Stimulated activated memory B cell treated with anti-CD40 and anti-IgM and Interleukin-4, amounts not matched to agents 10 μg/mL and 1 μg/mL and 100 μg/mL, for 72 hours (primary cell): ENCODE results near the gene VCX3A.
"Not testable (repeated sequence)": the region's sequence is repeated elsewhere in the genome, so short reads cannot be mapped to it uniquely, and the experiment has no call there.

Experiments used
- ATAC-seq: fragments of 150-1000 bp; cut with Tn5 transposase; 2 replicates; pipeline ENCODE4 v1.10.0; 2021
- H3K27ac Mint-ChIP-seq: one replicate; pipeline ENCODE4 v1.8.0; 2022; ENCODE audit warnings: mild to moderate bottlenecking, mixed read lengths
- H3K27me3 Mint-ChIP-seq: one replicate; pipeline ENCODE4 v1.8.0; 2022; ENCODE audit warnings: mixed read lengths
- H3K36me3 Mint-ChIP-seq: one replicate; pipeline ENCODE4 v1.8.0; 2022; ENCODE audit warnings: mixed read lengths
- H3K4me1 Mint-ChIP-seq: one replicate; pipeline ENCODE4 v1.8.0; 2022; ENCODE audit warnings: mixed read lengths
- H3K4me3 Mint-ChIP-seq: one replicate; pipeline ENCODE4 v1.8.0; 2022; ENCODE audit warnings: mild to moderate bottlenecking, moderate library complexity, mixed read lengths
- H3K9me3 Mint-ChIP-seq: one replicate; pipeline ENCODE4 v1.8.0; 2022; ENCODE audit warnings: mixed read lengths

VCX3A gene

GRCh38 chrX:6535018-6535417, at the start of gene VCX3A:
VCX3A (minus strand) TSS chrX:6535118; CDS start chrX:6534497, 621 bp downstream.
- ATAC-seq, H3K9me3 Mint-ChIP-seq, H3K36me3 Mint-ChIP-seq, H3K27me3 Mint-ChIP-seq, H3K27ac Mint-ChIP-seq, H3K4me3 Mint-ChIP-seq, H3K4me1 Mint-ChIP-seq: not testable (repeated sequence)

GRCh38 chrX:6574762-6575161, 39.8 kb upstream of the VCX3A start:
- H3K9me3 Mint-ChIP-seq: no peaks in the 10 kb centered on the region
- no peaks in the 10 kb centered on the region for H3K4me1 Mint-ChIP-seq
- no peaks in the 10 kb centered on the region for H3K36me3 Mint-ChIP-seq
- no peak overlapping the region for H3K4me3 Mint-ChIP-seq
- no peaks in the 10 kb centered on the region for H3K27me3 Mint-ChIP-seq
- no peak overlapping the region for H3K27ac Mint-ChIP-seq
- ATAC-seq: no peak

GRCh38 chrX:6568031-6568430, 33.1 kb upstream of the VCX3A start:
- Mint-ChIP-seq H3K27ac (no peak overlapping the region), H3K27me3 (no peaks in the 10 kb centered on the region), H3K4me3 (no peak overlapping the region), H3K4me1 (peaks cover 3% of the 10 kb centered on the region), H3K36me3 (no peaks in the 10 kb centered on the region), H3K9me3 (peaks cover 12% of the 10 kb centered on the region)
- no peak for ATAC-seq

GRCh38 chrX:6558979-6559378, 24.1 kb upstream of the VCX3A start:
- peaks cover 15% of the 10 kb centered on the region for H3K9me3 Mint-ChIP-seq
- H3K27me3 Mint-ChIP-seq: no peaks in the 10 kb centered on the region
- no peak for ATAC-seq
- H3K4me1 Mint-ChIP-seq: peaks cover 7% of the 10 kb centered on the region
- H3K27ac Mint-ChIP-seq: no peak overlapping the region
- H3K4me3 Mint-ChIP-seq: no peak overlapping the region
- no peaks in the 10 kb centered on the region for H3K36me3 Mint-ChIP-seq

GRCh38 chrX:6557690-6558089, 22.8 kb upstream of the VCX3A start:
- Mint-ChIP-seq H3K4me1 (peaks cover under 1% of the 10 kb centered on the region), H3K36me3 (no peaks in the 10 kb centered on the region)
- ATAC-seq: no peak

GRCh38 chrX:6550999-6551398, 16.1 kb upstream of the VCX3A start:
- no peak for ATAC-seq
- peaks cover 4% of the 10 kb centered on the region for H3K9me3 Mint-ChIP-seq
- H3K4me3 Mint-ChIP-seq: no peak overlapping the region
- H3K27ac Mint-ChIP-seq: no peak overlapping the region
- H3K36me3 Mint-ChIP-seq: no peaks in the 10 kb centered on the region
- H3K27me3 Mint-ChIP-seq: no peaks in the 10 kb centered on the region
- H3K4me1 Mint-ChIP-seq: no peaks in the 10 kb centered on the region

More at GRCh38 chrX:6557690-6558089, 22.8 kb upstream of the VCX3A start:
- peaks cover 9% of the 10 kb centered on the region for H3K9me3 Mint-ChIP-seq
- no peak overlapping the region for H3K4me3 Mint-ChIP-seq
- H3K27me3 Mint-ChIP-seq: no peaks in the 10 kb centered on the region
- no peak overlapping the region for H3K27ac Mint-ChIP-seq

GRCh38 chrX:6545712-6546111, 10.8 kb upstream of the VCX3A start:
- ATAC-seq: no peak
- Mint-ChIP-seq H3K27ac (no peak overlapping the region), H3K4me1 (no peaks in the 10 kb centered on the region), H3K36me3 (no peaks in the 10 kb centered on the region), H3K27me3 (no peaks in the 10 kb centered on the region), H3K4me3 (no peak overlapping the region), H3K9me3 (peaks cover 3% of the 10 kb centered on the region)

- Mint-ChIP-seq H3K27me3 (no peaks in the 10 kb centered on the region), H3K4me1 (no peaks in the 10 kb centered on the region), H3K27ac (no peak overlapping the region), H3K4me3 (no peak overlapping the region), H3K36me3 (no peaks in the 10 kb centered on the region), H3K9me3 (peaks cover 6% of the 10 kb centered on the region)
- ATAC-seq: no peak
Observed at GRCh38 chrX:6526564-6527136, 8.3 kb downstream of the VCX3A start.

- no peak for ATAC-seq
- no peak overlapping the region for H3K27ac Mint-ChIP-seq
- no peaks in the 10 kb centered on the region for H3K36me3 Mint-ChIP-seq
- H3K4me3 Mint-ChIP-seq: no peak overlapping the region
- no peaks in the 10 kb centered on the region for H3K9me3 Mint-ChIP-seq
- H3K4me1 Mint-ChIP-seq: no peaks in the 10 kb centered on the region
- no peaks in the 10 kb centered on the region for H3K27me3 Mint-ChIP-seq
Observed at GRCh38 chrX:6517376-6517775, 17.5 kb downstream of the VCX3A start.

GRCh38 chrX:6506444-6506843, 28.5 kb downstream of the VCX3A start:
- no peaks in the 10 kb centered on the region for H3K36me3 Mint-ChIP-seq
- H3K27ac Mint-ChIP-seq: no peak overlapping the region
- ATAC-seq: no peak
- no peak overlapping the region for H3K4me3 Mint-ChIP-seq
- H3K27me3 Mint-ChIP-seq: no peaks in the 10 kb centered on the region
- no peaks in the 10 kb centered on the region for H3K9me3 Mint-ChIP-seq
- no peaks in the 10 kb centered on the region for H3K4me1 Mint-ChIP-seq

GRCh38 chrX:6505960-6506359, 29.0 kb downstream of the VCX3A start:
- Mint-ChIP-seq H3K27me3 (no peaks in the 10 kb centered on the region), H3K4me1 (no peaks in the 10 kb centered on the region), H3K36me3 (no peaks in the 10 kb centered on the region), H3K4me3 (no peak overlapping the region), H3K9me3 (no peaks in the 10 kb centered on the region), H3K27ac (no peak overlapping the region)
- no peak for ATAC-seq

GRCh38 chrX:6500719-6501118, 34.2 kb downstream of the VCX3A start:
- H3K4me3 Mint-ChIP-seq: no peak overlapping the region

GRCh38 chrX:6498324-6498723, 36.6 kb downstream of the VCX3A start:
- Mint-ChIP-seq H3K27me3 (no peaks in the 10 kb centered on the region), H3K36me3 (no peaks in the 10 kb centered on the region), H3K9me3 (no peaks in the 10 kb centered on the region), H3K27ac (no peak overlapping the region), H3K4me3 (no peak overlapping the region), H3K4me1 (no peaks in the 10 kb centered on the region)
- ATAC-seq: no peak

More at GRCh38 chrX:6500719-6501118, 34.2 kb downstream of the VCX3A start:
- ATAC-seq: no peak
- Mint-ChIP-seq H3K4me1 (no peaks in the 10 kb centered on the region), H3K36me3 (no peaks in the 10 kb centered on the region), H3K27ac (no peak overlapping the region), H3K9me3 (no peaks in the 10 kb centered on the region), H3K27me3 (no peaks in the 10 kb centered on the region)
